Measurements from ENCODE around the gene TTLL11.

DNA sequence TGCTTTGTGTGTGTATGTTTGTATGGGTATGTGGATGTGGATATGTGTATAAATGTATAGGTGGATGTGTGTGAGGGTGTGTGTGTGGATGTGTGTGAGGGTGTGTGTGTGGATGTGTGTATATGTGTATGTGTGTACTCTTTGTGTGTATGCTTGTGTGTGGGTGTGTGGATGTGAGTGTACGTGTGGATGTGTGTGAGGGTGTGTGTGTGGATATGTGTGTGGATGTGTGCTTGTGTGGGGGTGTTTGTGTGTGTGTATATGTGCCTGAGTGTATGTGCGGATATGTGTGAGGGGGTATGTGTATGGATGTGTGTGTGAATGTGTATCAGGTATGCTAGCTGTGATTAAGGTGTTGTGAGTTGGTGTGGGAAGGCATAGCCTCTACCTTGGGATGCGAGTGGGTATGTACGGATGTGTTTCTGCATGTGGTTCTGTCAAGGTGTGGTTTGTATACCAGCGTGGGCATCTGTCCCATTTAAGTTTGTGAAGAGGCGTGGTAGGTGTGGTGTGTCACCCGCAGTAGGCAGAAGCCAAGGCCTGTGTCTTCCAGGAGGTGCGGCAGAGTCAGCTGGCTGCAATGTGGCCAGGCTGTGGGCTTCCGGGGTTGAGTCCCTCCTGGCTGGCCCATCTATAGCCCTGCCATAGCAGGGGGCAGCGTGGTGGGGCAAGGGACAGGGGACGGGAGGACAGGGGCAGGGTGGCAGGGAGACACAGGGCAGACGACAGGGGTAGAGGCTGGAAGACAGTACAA lies 285.9 kb downstream of the TTLL11 start:
- TF ChIP-seq GATA2 (IDR thresholded peaks at IDR 0.05; ENCODE audit: low read depth, low read length) (no peak), GATA3 (IDR thresholded peaks at IDR 0.05; ENCODE audit: low read depth, low read length) (no peak)

Data from SH-SY5Y (cell line).